ENCODE measurements around the gene RASAL1.
"Not testable (repeated sequence)": the region's sequence is repeated elsewhere in the genome, so short reads cannot be mapped to it uniquely, and the experiment has no call there.

Gene RASAL1

GRCh38 chr12:113145720-113146551 is 10.4 kb upstream of the RASAL1 start:
- Histone ChIP-seq H3K4me1 (ENCODE audit: control insufficient read depth, insufficient read depth, low read length) (peaks cover 5% of the 10 kb centered on the region), H3K36me3 (ENCODE audit: control insufficient read depth, insufficient read depth, low read length) (no peaks in the 10 kb centered on the region), H3K9me3 (ENCODE audit: control insufficient read depth, insufficient read depth, low read length) (no peaks in the 10 kb centered on the region), H3K4me3 (ENCODE audit: low read depth, low read length) (no peak overlapping the region), H3K9ac (ENCODE audit: low read depth, low read length) (no peak overlapping the region), H3K27me3 (ENCODE audit: control insufficient read depth, insufficient read depth, low read length) (peaks cover 11% of the 10 kb centered on the region)

GRCh38 chr12:113144806-113145205 is 9.2 kb upstream of the RASAL1 start:
- Histone ChIP-seq H3K4me3 (ENCODE audit: low read depth, low read length) (no peak overlapping the region), H3K9ac (ENCODE audit: low read depth, low read length) (no peak overlapping the region), H3K4me1 (ENCODE audit: control insufficient read depth, insufficient read depth, low read length) (peaks cover 4% of the 10 kb centered on the region), H3K27me3 (ENCODE audit: control insufficient read depth, insufficient read depth, low read length) (peaks cover 1% of the 10 kb centered on the region), H3K36me3 (ENCODE audit: control insufficient read depth, insufficient read depth, low read length) (no peaks in the 10 kb centered on the region), H3K9me3 (ENCODE audit: control insufficient read depth, insufficient read depth, low read length) (no peaks in the 10 kb centered on the region)

- H3K27me3 ChIP-seq (ENCODE audit: control insufficient read depth, insufficient read depth, low read length) = no peaks in the 10 kb centered on the region
- no peak overlapping the region for H3K4me3 ChIP-seq (ENCODE audit: low read depth, low read length)
- no peak overlapping the region for H3K9ac ChIP-seq (ENCODE audit: low read depth, low read length)
- peaks cover 2% of the 10 kb centered on the region for H3K4me1 ChIP-seq (ENCODE audit: control insufficient read depth, insufficient read depth, low read length)
- no peaks in the 10 kb centered on the region for H3K36me3 ChIP-seq (ENCODE audit: control insufficient read depth, insufficient read depth, low read length)
- no peaks in the 10 kb centered on the region for H3K9me3 ChIP-seq (ENCODE audit: control insufficient read depth, insufficient read depth, low read length)
Measured at GRCh38 chr12:113143959-113144358, 8.4 kb upstream of the RASAL1 start.

GRCh38 chr12:113142886-113143332 is 7.3 kb upstream of the RASAL1 start:
- H3K4me3 ChIP-seq (ENCODE audit: low read depth, low read length) = no peak overlapping the region
- no peaks in the 10 kb centered on the region for H3K36me3 ChIP-seq (ENCODE audit: control insufficient read depth, insufficient read depth, low read length)
- H3K9ac ChIP-seq (ENCODE audit: low read depth, low read length) = no peak overlapping the region
- H3K27me3 ChIP-seq (ENCODE audit: control insufficient read depth, insufficient read depth, low read length) = no peaks in the 10 kb centered on the region
- no peaks in the 10 kb centered on the region for H3K9me3 ChIP-seq (ENCODE audit: control insufficient read depth, insufficient read depth, low read length)
- peaks cover 2% of the 10 kb centered on the region for H3K4me1 ChIP-seq (ENCODE audit: control insufficient read depth, insufficient read depth, low read length)

GRCh38 chr12:113142173-113142885 is 6.8 kb upstream of the RASAL1 start:
- Histone ChIP-seq H3K27me3 (ENCODE audit: control insufficient read depth, insufficient read depth, low read length) (no peaks in the 10 kb centered on the region), H3K36me3 (ENCODE audit: control insufficient read depth, insufficient read depth, low read length) (no peaks in the 10 kb centered on the region), H3K9ac (ENCODE audit: low read depth, low read length) (no peak overlapping the region), H3K4me3 (ENCODE audit: low read depth, low read length) (no peak overlapping the region), H3K4me1 (ENCODE audit: control insufficient read depth, insufficient read depth, low read length) (peaks cover 2% of the 10 kb centered on the region), H3K9me3 (ENCODE audit: control insufficient read depth, insufficient read depth, low read length) (no peaks in the 10 kb centered on the region)

- H3K27me3 ChIP-seq (ENCODE audit: control insufficient read depth, insufficient read depth, low read length); H3K4me3 ChIP-seq (ENCODE audit: low read depth, low read length); H3K4me1 ChIP-seq (ENCODE audit: control insufficient read depth, insufficient read depth, low read length); H3K9ac ChIP-seq (ENCODE audit: low read depth, low read length); H3K9me3 ChIP-seq (ENCODE audit: control insufficient read depth, insufficient read depth, low read length); H3K36me3 ChIP-seq (ENCODE audit: control insufficient read depth, insufficient read depth, low read length): not testable (repeated sequence)
Measured at GRCh38 chr12:113141716-113142115, 6.2 kb upstream of the RASAL1 start.

- Histone ChIP-seq H3K27me3 (ENCODE audit: control insufficient read depth, insufficient read depth, low read length) (peaks cover 4% of the 10 kb centered on the region), H3K9me3 (ENCODE audit: control insufficient read depth, insufficient read depth, low read length) (no peaks in the 10 kb centered on the region), H3K4me1 (ENCODE audit: control insufficient read depth, insufficient read depth, low read length) (peaks cover 6% of the 10 kb centered on the region), H3K4me3 (ENCODE audit: low read depth, low read length) (no peak overlapping the region), H3K36me3 (ENCODE audit: control insufficient read depth, insufficient read depth, low read length) (no peaks in the 10 kb centered on the region), H3K9ac (ENCODE audit: low read depth, low read length) (no peak overlapping the region)
Measured at GRCh38 chr12:113140706-113141105, 5.1 kb upstream of the RASAL1 start.

- peaks cover 14% of the 10 kb centered on the region for H3K27me3 ChIP-seq (ENCODE audit: control insufficient read depth, insufficient read depth, low read length)
- no peaks in the 10 kb centered on the region for H3K36me3 ChIP-seq (ENCODE audit: control insufficient read depth, insufficient read depth, low read length)
- peaks cover 6% of the 10 kb centered on the region for H3K4me1 ChIP-seq (ENCODE audit: control insufficient read depth, insufficient read depth, low read length)
- no peak overlapping the region for H3K4me3 ChIP-seq (ENCODE audit: low read depth, low read length)
- H3K9ac ChIP-seq (ENCODE audit: low read depth, low read length) = no peak overlapping the region
- no peaks in the 10 kb centered on the region for H3K9me3 ChIP-seq (ENCODE audit: control insufficient read depth, insufficient read depth, low read length)
Measured at GRCh38 chr12:113138826-113139225, 3.3 kb upstream of the RASAL1 start.

- peaks cover 14% of the 10 kb centered on the region for H3K27me3 ChIP-seq (ENCODE audit: control insufficient read depth, insufficient read depth, low read length)
- H3K9me3 ChIP-seq (ENCODE audit: control insufficient read depth, insufficient read depth, low read length) = no peaks in the 10 kb centered on the region
- no peak overlapping the region for H3K4me3 ChIP-seq (ENCODE audit: low read depth, low read length)
- no peaks in the 10 kb centered on the region for H3K36me3 ChIP-seq (ENCODE audit: control insufficient read depth, insufficient read depth, low read length)
- no peak overlapping the region for H3K9ac ChIP-seq (ENCODE audit: low read depth, low read length)
- peaks cover 6% of the 10 kb centered on the region for H3K4me1 ChIP-seq (ENCODE audit: control insufficient read depth, insufficient read depth, low read length)
Measured at GRCh38 chr12:113137861-113138783, 2.6 kb upstream of the RASAL1 start.

- H3K36me3 ChIP-seq (ENCODE audit: control insufficient read depth, insufficient read depth, low read length) = no peaks in the 10 kb centered on the region
- peaks cover 4% of the 10 kb centered on the region for H3K4me1 ChIP-seq (ENCODE audit: control insufficient read depth, insufficient read depth, low read length)
- no peak overlapping the region for H3K9ac ChIP-seq (ENCODE audit: low read depth, low read length)
- H3K9me3 ChIP-seq (ENCODE audit: control insufficient read depth, insufficient read depth, low read length) = no peaks in the 10 kb centered on the region
- H3K27me3 ChIP-seq (ENCODE audit: control insufficient read depth, insufficient read depth, low read length) = peaks cover 14% of the 10 kb centered on the region
- H3K4me3 ChIP-seq (ENCODE audit: low read depth, low read length) = no peak overlapping the region
Measured at GRCh38 chr12:113136990-113137511, 1.5 kb upstream of the RASAL1 start.

All from iPS-15b (cell line).